DND-41 (cell line): ENCODE measurements around the gene ARRB1.

Experiments
- CTCF ChIP-seq: IDR thresholded peaks from 2 replicates; pipeline ENCODE4 v1.5.1; 2012; ENCODE audit warnings: borderline replicate concordance, low read length, moderate library complexity, mild to moderate bottlenecking; ENCODE audit not compliant: poor library complexity, severe bottlenecking; ENCODE audit errors: extremely low read depth
- EZH2 ChIP-seq: IDR thresholded peaks from 3 replicates; pipeline ENCODE4 v1.6.1; 2012; ENCODE audit warnings: borderline replicate concordance, low read depth, mild to moderate bottlenecking, moderate library complexity, low read length, inconsistent platforms; ENCODE audit not compliant: severe bottlenecking

GRCh38 chr11:75301131-75301530, 50.3 kb downstream of the ARRB1 start:
- TF ChIP-seq CTCF (no peak), EZH2 (no peak)
